ENCODE measurements around the gene KLK3. TPM values are rescaled to one million over a fixed set of nuclear protein-coding genes. Genes with fewer than 3 reads are reported as not detected.

The KLK3 gene
- total RNA-seq, 4 donors from 2014 or later, result not detected

- Histone ChIP-seq H3K4me3 (no peak overlapping the region), H3K27ac (no peak overlapping the region), H3K36me3 (no peaks in the 10 kb centered on the region), H3K9me3 (no peaks in the 10 kb centered on the region), H3K4me1 (no peaks in the 10 kb centered on the region), H3K27me3 (peaks cover 0 to 4% (median 0%) of the 10 kb centered on the region in 3 donors)
- no peak for DNase-seq
- TF ChIP-seq POLR2A (IDR thresholded peaks at IDR 0.05), result no peak
- TF ChIP-seq, protein P1, sequence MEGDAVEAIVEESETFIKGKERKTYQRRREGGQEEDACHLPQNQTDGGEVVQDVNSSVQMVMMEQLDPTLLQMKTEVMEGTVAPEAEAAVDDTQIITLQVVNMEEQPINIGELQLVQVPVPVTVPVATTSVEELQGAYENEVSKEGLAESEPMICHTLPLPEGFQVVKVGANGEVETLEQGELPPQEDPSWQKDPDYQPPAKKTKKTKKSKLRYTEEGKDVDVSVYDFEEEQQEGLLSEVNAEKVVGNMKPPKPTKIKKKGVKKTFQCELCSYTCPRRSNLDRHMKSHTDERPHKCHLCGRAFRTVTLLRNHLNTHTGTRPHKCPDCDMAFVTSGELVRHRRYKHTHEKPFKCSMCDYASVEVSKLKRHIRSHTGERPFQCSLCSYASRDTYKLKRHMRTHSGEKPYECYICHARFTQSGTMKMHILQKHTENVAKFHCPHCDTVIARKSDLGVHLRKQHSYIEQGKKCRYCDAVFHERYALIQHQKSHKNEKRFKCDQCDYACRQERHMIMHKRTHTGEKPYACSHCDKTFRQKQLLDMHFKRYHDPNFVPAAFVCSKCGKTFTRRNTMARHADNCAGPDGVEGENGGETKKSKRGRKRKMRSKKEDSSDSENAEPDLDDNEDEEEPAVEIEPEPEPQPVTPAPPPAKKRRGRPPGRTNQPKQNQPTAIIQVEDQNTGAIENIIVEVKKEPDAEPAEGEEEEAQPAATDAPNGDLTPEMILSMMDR (IDR thresholded peaks at IDR 0.05 in 4 of 5, conservative IDR thresholded peaks at IDR 0.05 in 1 of 5), result no peak
- in situ Hi-C loops (cut with MboI; ENCODE audit: low sequenced_read_pairs in 4 of 4) (no loop called here), intact Hi-C loops (cut with DNase I; ENCODE audit: low total_unique reads) (no loop called here)
- no peak for ATAC-seq
Measured at GRCh38 chr19:50851620-50852019, 3.1 kb upstream of the KLK3 start.

DNA sequence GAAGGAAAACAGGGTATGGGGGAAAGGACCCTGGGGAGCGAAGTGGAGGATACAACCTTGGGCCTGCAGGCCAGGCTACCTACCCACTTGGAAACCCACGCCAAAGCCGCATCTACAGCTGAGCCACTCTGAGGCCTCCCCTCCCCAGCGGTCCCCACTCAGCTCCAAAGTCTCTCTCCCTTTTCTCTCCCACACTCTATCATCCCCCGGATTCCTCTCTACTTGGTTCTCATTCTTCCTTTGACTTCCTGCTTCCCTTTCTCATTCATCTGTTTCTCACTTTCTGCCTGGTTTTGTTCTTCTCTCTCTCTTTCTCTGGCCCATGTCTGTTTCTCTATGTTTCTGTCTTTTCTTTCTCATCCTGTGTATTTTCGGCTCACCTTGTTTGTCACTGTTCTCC lies 2.7 kb downstream of the KLK3 start:
- intact Hi-C loops (cut with DNase I; ENCODE audit: low total_unique reads), result no loop called here
- in situ Hi-C loops (cut with MboI; ENCODE audit: low sequenced_read_pairs in 4 of 4), result no loop called here

DNA sequence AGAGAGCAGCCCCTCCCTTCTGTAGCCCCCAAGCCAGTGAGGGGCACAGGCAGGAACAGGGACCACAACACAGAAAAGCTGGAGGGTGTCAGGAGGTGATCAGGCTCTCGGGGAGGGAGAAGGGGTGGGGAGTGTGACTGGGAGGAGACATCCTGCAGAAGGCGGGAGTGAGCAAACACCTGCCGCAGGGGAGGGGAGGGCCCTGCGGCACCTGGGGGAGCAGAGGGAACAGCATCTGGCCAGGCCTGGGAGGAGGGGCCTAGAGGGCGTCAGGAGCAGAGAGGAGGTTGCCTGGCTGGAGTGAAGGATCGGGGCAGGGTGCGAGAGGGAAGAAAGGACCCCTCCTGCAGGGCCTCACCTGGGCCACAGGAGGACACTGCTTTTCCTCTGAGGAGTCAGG lies 4.2 kb downstream of the KLK3 start:
- in situ Hi-C loops (cut with MboI; ENCODE audit: low sequenced_read_pairs in 4 of 4), result no loop called here
- DNase-seq, result no peak
- Histone ChIP-seq H3K27ac (no peak overlapping the region), H3K4me3 (no peak overlapping the region), H3K36me3 (no peaks in the 10 kb centered on the region), H3K9me3 (no peaks in the 10 kb centered on the region), H3K4me1 (no peaks in the 10 kb centered on the region), H3K27me3 (peaks cover 0 to 2% (median 0%) of the 10 kb centered on the region in 3 donors)
- no peak for ATAC-seq
- intact Hi-C loops (cut with DNase I; ENCODE audit: low total_unique reads), result no loop called here
- TF ChIP-seq, protein P1 (IDR thresholded peaks at IDR 0.05 in 4 of 5, conservative IDR thresholded peaks at IDR 0.05 in 1 of 5), result no peak
- TF ChIP-seq POLR2A (IDR thresholded peaks at IDR 0.05), result no peak

More for the DNA sequence above, 2.7 kb downstream of the KLK3 start:
- Histone ChIP-seq H3K4me1 (no peaks in the 10 kb centered on the region), H3K9me3 (no peaks in the 10 kb centered on the region), H3K4me3 (no peak overlapping the region), H3K36me3 (no peaks in the 10 kb centered on the region), H3K27ac (no peak overlapping the region), H3K27me3 (peaks cover 0 to 2% (median 0%) of the 10 kb centered on the region in 3 donors)
- ATAC-seq (no peak), DNase-seq (no peak)
- TF ChIP-seq POLR2A (IDR thresholded peaks at IDR 0.05), result no peak
- TF ChIP-seq, protein P1 (IDR thresholded peaks at IDR 0.05 in 4 of 5, conservative IDR thresholded peaks at IDR 0.05 in 1 of 5), result no peak

DNA sequence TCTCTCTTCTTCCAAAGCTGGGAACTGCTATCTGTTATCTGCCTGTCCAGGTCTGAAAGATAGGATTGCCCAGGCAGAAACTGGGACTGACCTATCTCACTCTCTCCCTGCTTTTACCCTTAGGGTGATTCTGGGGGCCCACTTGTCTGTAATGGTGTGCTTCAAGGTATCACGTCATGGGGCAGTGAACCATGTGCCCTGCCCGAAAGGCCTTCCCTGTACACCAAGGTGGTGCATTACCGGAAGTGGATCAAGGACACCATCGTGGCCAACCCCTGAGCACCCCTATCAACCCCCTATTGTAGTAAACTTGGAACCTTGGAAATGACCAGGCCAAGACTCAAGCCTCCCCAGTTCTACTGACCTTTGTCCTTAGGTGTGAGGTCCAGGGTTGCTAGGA lies 5.1 kb downstream of the KLK3 start:
- H3K4me1 ChIP-seq, result no peaks in the 10 kb centered on the region
- no peak for ATAC-seq
- no peaks in the 10 kb centered on the region for H3K9me3 ChIP-seq
- in situ Hi-C loops (cut with MboI; ENCODE audit: low sequenced_read_pairs in 4 of 4), result no loop called here
- no peak overlapping the region for H3K4me3 ChIP-seq
- intact Hi-C loops (cut with DNase I; ENCODE audit: low total_unique reads), result no loop called here
- peaks cover 0 to 2% (median 0%) of the 10 kb centered on the region in 3 donors for H3K27me3 ChIP-seq
- no peak for TF ChIP-seq POLR2A (IDR thresholded peaks at IDR 0.05)
- TF ChIP-seq, protein P1 (IDR thresholded peaks at IDR 0.05 in 4 of 5, conservative IDR thresholded peaks at IDR 0.05 in 1 of 5), result no peak
- DNase-seq, result no peak
- H3K27ac ChIP-seq, result no peak overlapping the region
- H3K36me3 ChIP-seq, result no peaks in the 10 kb centered on the region

DNA sequence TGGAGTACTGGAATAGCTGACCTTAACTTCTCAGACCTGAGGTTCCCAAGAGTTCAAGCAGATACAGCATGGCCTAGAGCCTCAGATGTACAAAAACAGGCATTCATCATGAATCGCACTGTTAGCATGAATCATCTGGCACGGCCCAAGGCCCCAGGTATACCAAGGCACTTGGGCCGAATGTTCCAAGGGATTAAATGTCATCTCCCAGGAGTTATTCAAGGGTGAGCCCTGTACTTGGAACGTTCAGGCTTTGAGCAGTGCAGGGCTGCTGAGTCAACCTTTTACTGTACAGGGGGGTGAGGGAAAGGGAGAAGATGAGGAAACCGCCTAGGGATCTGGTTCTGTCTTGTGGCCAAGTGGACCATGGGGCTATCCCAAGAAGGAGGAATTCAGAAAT lies 6.3 kb downstream of the KLK3 start:
- H3K36me3 ChIP-seq, result no peaks in the 10 kb centered on the region
- no peak for ATAC-seq
- H3K4me3 ChIP-seq, result no peak overlapping the region
- no peak for DNase-seq
- H3K27me3 ChIP-seq, result peaks cover 0 to 2% (median 0%) of the 10 kb centered on the region in 3 donors
- in situ Hi-C loops (cut with MboI; ENCODE audit: low sequenced_read_pairs in 4 of 4), result no loop called here
- no peak overlapping the region for H3K27ac ChIP-seq
- no peaks in the 10 kb centered on the region for H3K4me1 ChIP-seq
- no peaks in the 10 kb centered on the region for H3K9me3 ChIP-seq
- TF ChIP-seq POLR2A (IDR thresholded peaks at IDR 0.05), result no peak
- TF ChIP-seq, protein P1 (IDR thresholded peaks at IDR 0.05 in 4 of 5, conservative IDR thresholded peaks at IDR 0.05 in 1 of 5), result no peak
- intact Hi-C loops (cut with DNase I; ENCODE audit: low total_unique reads), result no loop called here
